HepG2 (cell line): ENCODE results near the gene NCOA5. TPM values are rescaled to one million over a fixed set of nuclear protein-coding genes. Genes with fewer than 3 reads are reported as not detected.

Experiments used
- ARID3A ChIP-seq: IDR thresholded peaks from 2 replicates; pipeline ENCODE4 v1.6.1; 2012; ENCODE audit warnings: low read depth, low read length, improper control_type of control experiment
- ARID4A ChIP-seq: sonication (generic); formaldehyde crosslinking; IDR thresholded peaks from 2 replicates; pipeline ENCODE4 v1.5.0; 2020; ENCODE audit warnings: mild to moderate bottlenecking, missing genetic modification reagents, borderline replicate concordance
- CHD4 ChIP-seq: fragments of 200-600 bp; sonication (generic); IDR thresholded peaks from 2 replicates; pipeline ENCODE4 v1.7.0; 2017; ENCODE audit warnings: mild to moderate bottlenecking, low read length, borderline replicate concordance
- JUN ChIP-seq: sonication (generic); formaldehyde crosslinking; IDR thresholded peaks from 2 replicates; pipeline ENCODE4 v1.4.0; 2020; ENCODE audit warnings: mild to moderate bottlenecking, missing genetic modification reagents
- KDM2A ChIP-seq: sonication (generic); formaldehyde crosslinking; IDR thresholded peaks from 2 replicates; pipeline ENCODE4 v1.4.0; 2020; ENCODE audit warnings: low read depth, missing genetic modification reagents, borderline replicate concordance
- POGZ ChIP-seq: sonication (generic); formaldehyde crosslinking; IDR thresholded peaks from 2 replicates; pipeline ENCODE4 v1.4.0; 2020; ENCODE audit warnings: mild to moderate bottlenecking, missing genetic modification reagents
- SAP130 ChIP-seq: IDR thresholded peaks from 2 replicates; pipeline ENCODE4 v1.6.1; 2016; ENCODE audit warnings: low read depth
- SKI ChIP-seq: fragments of 450-650 bp; IDR thresholded peaks from one replicate; pipeline ENCODE4 v1.6.1; 2018; ENCODE audit warnings: mild to moderate bottlenecking; ENCODE audit not compliant: partially characterized antibody
- TBL1XR1 ChIP-seq: fragments of 150-350 bp; IDR thresholded peaks from 2 replicates; pipeline ENCODE4 v1.6.1; 2014; ENCODE audit warnings: borderline replicate concordance, low read length; ENCODE audit not compliant: partially characterized antibody
- TEAD3 ChIP-seq: optimal IDR thresholded peaks from 2 replicates; pipeline ENCODE3; 2016; ENCODE audit warnings: borderline replicate concordance
- TRAFD1 ChIP-seq: sonication (generic); formaldehyde crosslinking; IDR thresholded peaks from 2 replicates; pipeline ENCODE4 v1.5.1; 2020; ENCODE audit warnings: missing genetic modification reagents, mild to moderate bottlenecking, borderline replicate concordance
- ZBTB25 ChIP-seq: IDR thresholded peaks from 2 replicates; pipeline ENCODE4 v1.6.1; 2018; ENCODE audit warnings: missing genetic modification reagents
- ZNF224 ChIP-seq: sonication (generic); formaldehyde crosslinking; IDR thresholded peaks from 2 replicates; pipeline ENCODE4 v1.5.0; 2020; ENCODE audit warnings: mild to moderate bottlenecking, missing genetic modification reagents
- ZNF382 ChIP-seq: sonication (generic); formaldehyde crosslinking; IDR thresholded peaks from 2 replicates; pipeline ENCODE4 v1.5.0; 2020; ENCODE audit warnings: missing genetic modification reagents, mild to moderate bottlenecking, borderline replicate concordance
- ZNF619 ChIP-seq: sonication (generic); formaldehyde crosslinking; IDR thresholded peaks from 2 replicates; pipeline ENCODE4 v1.4.0; 2020; ENCODE audit warnings: mild to moderate bottlenecking, missing genetic modification reagents
- ZNF766 ChIP-seq: sonication (generic); formaldehyde crosslinking; IDR thresholded peaks from 2 replicates; pipeline ENCODE4 v1.5.0; 2020; ENCODE audit warnings: missing genetic modification reagents, borderline replicate concordance
- ZNF839 ChIP-seq: sonication (generic); formaldehyde crosslinking; IDR thresholded peaks from 2 replicates; pipeline ENCODE4 v1.4.0; 2020; ENCODE audit warnings: missing genetic modification reagents, mild to moderate bottlenecking, borderline replicate concordance
- ZNF841 ChIP-seq: sonication (generic); formaldehyde crosslinking; IDR thresholded peaks from 2 replicates; pipeline ENCODE4 v1.8.1; 2023; ENCODE audit warnings: missing genetic modification reagents, borderline replicate concordance
- ZXDC ChIP-seq: sonication (generic); formaldehyde crosslinking; IDR thresholded peaks from 2 replicates; pipeline ENCODE4 v1.5.0; 2020; ENCODE audit warnings: mild to moderate bottlenecking, missing genetic modification reagents
- polyA plus RNA-seq, 8 experiments: library from polyadenylated mRNA; depleted of rRNA in 3 of 8; stranded (reverse) in 7 of 8; unstranded in 1 of 8; fragments of >200 nt; fragmentation: Illumina TruSeq in 4 of 8; extraction: Trizol in 4 of 8; gene quantifications; 2 replicates each; pipeline versions ENCODE4 v1.2.1 to v1.2.3, GENCODE V29; 2011 to 2016; ENCODE audit warnings: low read depth in 4 of 8, missing spikeins in 1 of 8, mixed read lengths in 1 of 8; ENCODE audit not compliant: insufficient read depth in 1 of 8
- total RNA-seq, 5 experiments: library from RNA; depleted of rRNA; stranded (reverse); fragments of >200 nt; fragmentation: Illumina TruSeq; extraction: Trizol; gene quantifications; 2 replicates each; pipeline ENCODE4 v1.2.3, GENCODE V29; 2016; ENCODE audit warnings: low read depth in 1 of 5

Gene NCOA5
- total and polyA plus RNA-seq, 2 of the 13 experiments (the other 11 are each of a cell fraction or from before 2014, with no cell fraction given), result 16.5 to 28.4 TPM

GRCh38 chr20:46132705-46133120, 43.0 kb upstream of the NCOA5 start (continued):
- no peak for TF ChIP-seq CHD4
- no peak for TF ChIP-seq ZNF382 (CRISPR knock-in tag)
- TF ChIP-seq TEAD3, result no peak
- 0 out of 2 replicates have a peak, but pooled peaks have one; percentile 81 for TF ChIP-seq ZNF619 (CRISPR knock-in tag)
- no peak for TF ChIP-seq JUN
- TF ChIP-seq TBL1XR1, result no peak
- no peak for TF ChIP-seq SKI
- TF ChIP-seq TRAFD1 (CRISPR knock-in tag), result no peak
- TF ChIP-seq ZNF224 (CRISPR knock-in tag), result no peak
- no peak for TF ChIP-seq POGZ (CRISPR knock-in tag)
- no peak for TF ChIP-seq SAP130
- TF ChIP-seq ZNF766 (CRISPR knock-in tag), result no peak
- no peak for TF ChIP-seq ZBTB25
- no peak for TF ChIP-seq ZNF841 (CRISPR knock-in tag)
- peak; percentile 71 for TF ChIP-seq KDM2A
- no peak for TF ChIP-seq ARID3A
- no peak for TF ChIP-seq ARID4A (CRISPR knock-in tag)
- TF ChIP-seq ZXDC (CRISPR knock-in tag), result no peak
- TF ChIP-seq ZNF839 (CRISPR knock-in tag), result no peak
